NK-92 treated with Interleukin-12 subunit alpha and Interleukin-12 subunit beta, amount 100 ng/mL, for 24 hours (cell line): ENCODE results near the gene CEP250.
"Not testable (repeated sequence)": the region's sequence is repeated elsewhere in the genome, so short reads cannot be mapped to it uniquely, and the experiment has no call there.

Experiments
- DNase-seq: peaks from one replicate; lab custom pipeline; 2025; lab: John Stamatoyannopoulos, UW

Gene CEP250

DNA sequence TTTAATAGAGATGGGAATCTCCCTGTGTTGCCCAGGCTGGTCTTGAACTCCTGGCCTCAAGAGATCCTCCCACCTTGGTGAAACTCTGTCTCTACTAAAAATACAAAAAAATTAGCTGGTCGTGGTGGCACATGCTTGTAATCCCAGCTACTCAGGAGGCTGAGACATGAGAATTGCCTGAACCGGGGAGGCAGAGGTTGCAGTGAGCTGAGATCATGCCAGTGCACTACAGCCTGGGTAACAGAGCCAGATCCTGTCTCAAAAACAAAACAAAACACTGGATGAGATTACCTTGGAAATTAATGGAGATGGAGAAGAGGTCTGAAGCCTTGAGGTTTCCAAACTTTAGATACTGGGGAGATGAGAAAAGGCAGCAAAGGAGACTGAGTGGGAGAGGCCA lies 2.1 kb downstream of the CEP250 start:
- not testable (repeated sequence) for DNase-seq

DNA sequence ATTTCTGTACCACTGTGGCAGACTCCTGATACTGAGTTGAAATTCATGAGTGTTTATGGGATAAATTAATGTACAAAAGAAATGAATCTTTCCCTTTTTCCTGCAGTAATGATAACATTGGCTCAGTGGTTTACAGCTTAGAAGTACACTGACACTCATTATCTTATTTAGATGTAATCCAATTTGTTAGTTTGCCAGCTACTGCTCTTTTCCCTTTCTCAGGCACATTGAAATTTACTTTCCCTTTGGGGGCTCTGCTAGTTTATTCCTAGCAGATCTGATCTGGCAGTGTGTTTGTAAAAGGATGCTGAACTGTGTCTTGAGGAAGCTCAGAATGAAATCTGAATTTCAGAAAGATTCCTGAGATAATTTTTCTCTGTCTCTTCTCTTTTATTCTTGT lies 3.0 kb downstream of the CEP250 start:
- no peak for DNase-seq

DNA sequence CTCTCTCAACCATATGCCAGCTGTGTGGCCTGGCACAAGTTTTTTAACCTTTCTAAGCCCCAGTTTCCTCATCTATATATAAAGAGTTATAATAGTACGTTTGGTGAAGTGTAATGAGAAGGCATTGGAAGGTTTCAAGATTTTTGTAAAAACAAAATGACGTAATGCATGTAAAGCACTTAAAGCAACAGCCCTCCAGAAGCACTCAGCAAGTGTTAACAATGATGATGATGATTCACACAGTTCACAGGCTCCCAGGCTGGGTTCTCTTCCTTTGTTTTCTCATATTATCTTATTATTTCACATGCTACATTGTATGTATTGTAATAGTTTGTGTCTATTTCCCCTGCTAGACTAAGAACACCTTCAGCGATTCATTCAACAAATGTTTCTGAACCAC lies 6.2 kb downstream of the CEP250 start:
- DNase-seq: no peak

DNA sequence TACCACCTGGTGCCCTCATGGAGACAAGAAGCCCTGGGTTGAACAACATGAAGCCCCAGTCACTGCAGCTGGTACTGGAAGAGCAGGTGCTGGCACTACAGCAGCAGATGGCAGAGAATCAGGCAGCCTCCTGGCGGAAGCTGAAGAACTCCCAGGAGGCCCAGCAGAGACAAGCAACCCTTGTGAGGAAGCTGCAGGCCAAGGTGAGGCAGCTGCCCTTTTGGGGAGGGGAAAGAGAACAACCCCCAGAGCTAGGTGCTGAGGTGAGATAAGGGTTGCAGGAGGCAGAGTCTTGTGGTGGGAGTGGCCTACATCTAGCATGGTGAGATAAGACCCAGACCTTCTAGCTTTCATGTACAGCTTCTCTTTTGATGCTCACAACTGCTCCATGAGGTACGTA lies 7.0 kb downstream of the CEP250 start:
- no peak for DNase-seq

DNA sequence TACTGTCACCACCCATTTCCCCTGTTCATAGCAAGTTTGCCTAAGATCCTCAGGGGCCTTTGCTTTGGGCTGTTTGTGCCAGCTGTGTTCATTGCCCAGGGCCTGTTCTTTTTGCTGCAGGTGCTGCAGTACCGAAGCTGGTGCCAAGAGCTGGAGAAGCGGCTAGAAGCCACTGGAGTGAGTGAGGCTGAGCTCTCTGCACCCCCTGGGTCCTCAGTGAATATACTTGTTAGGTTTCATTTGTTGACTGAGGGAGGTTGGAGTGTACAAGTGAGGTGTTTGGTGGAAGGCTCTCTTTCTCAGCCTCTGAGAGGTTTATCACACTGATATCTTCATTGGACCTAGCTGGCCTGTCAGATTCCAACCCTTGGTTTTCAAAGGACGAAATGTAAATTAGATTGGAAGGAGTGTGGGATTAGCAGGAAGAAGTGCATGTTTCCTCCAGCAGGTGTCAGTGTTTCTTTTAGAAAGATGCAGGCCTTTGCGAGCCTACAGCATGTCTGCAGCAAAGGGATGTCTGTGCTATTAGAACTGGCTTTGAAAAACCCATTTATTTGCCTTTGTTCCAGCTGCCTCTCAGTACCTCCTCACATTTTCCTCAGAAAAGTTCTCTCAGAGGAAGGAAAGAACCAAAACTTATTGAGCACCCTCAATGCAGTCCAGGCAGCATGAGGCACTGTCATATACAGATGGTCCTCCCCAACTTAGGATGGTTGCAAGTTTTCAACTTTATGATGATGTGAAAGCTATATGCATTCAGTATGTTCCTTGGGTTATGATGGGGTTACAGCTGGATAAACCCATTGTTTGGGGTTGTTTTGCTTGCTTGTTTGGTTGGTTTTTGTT lies 8.3 kb downstream of the CEP250 start:
- peak; percentile 6 for DNase-seq

DNA sequence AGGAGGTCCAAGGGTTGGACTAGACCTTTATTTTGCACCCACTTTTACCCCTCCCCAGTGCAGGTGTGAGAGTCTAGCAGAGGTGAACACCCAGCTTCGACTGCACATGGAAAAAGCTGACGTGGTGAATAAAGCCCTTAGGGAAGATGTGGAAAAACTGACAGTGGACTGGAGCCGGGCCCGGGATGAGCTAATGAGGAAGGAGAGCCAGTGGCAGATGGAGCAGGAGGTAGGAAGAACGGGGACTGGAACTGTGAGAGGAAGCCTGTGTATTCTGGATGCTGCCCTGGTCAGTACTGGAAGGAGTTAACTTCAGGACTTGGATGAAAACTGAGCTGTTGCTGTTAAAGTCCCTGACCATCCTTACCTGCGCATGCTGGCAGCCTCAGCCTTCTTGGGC lies 10.6 kb downstream of the CEP250 start:
- no peak for DNase-seq

DNA sequence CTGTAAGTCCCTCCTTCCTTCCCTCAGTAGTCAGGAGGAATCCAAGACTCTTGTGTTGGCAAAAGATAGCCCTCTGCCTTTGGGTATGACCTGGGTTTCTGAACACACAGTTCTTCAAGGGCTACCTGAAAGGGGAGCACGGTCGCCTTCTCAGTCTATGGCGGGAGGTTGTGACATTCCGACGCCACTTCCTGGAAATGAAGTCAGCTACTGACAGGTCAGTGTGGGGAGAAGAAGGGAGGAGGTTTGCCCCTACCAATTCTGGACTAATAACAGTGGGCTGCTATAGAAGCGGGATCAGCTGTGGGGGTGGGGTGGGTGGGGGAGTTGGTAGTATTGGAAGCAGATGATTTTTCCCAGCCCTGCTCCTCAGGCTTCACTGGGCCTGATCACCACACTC lies 11.5 kb downstream of the CEP250 start:
- no peak for DNase-seq

DNA sequence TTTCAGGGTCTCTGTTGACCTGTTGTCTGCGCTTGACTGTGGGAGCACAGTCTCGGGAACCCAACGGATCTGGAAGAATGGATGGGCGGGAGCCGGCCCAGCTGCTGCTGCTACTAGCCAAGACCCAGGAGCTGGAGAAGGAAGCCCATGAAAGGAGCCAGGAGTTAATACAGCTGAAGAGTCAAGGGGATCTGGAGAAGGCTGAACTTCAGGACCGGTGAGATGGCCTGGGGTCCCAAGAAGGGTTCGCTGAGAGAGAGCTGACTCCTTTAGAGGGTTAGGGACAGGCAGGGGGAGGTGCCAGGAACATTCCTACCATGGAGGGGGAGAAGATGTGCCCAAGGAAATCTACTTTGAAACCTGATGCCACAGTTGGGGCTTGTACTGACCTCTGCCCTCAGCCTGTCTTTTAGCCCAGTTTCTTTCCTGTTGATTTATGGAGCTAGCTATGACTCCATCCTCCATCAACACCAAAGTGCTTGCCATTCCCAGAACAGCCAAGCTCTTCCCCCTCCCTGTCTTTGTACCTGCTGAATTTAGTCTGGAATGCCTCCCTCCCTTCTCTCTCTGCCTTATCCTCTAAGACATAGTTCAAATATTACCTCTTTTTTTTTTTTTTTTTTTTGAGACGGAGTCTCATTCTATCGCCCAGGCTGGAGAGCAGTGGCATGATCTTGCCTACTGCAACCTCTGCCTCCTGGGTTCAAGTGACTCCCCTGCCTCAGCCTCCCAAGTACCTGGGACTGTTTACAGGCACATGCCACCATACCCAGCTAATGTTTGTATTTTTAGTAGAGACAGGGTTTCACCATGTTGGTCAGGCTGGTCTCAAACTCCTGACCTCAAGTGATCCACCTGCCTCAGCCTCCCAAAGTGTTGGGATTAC lies 12.2 kb downstream of the CEP250 start:
- DNase-seq: no peak

DNA sequence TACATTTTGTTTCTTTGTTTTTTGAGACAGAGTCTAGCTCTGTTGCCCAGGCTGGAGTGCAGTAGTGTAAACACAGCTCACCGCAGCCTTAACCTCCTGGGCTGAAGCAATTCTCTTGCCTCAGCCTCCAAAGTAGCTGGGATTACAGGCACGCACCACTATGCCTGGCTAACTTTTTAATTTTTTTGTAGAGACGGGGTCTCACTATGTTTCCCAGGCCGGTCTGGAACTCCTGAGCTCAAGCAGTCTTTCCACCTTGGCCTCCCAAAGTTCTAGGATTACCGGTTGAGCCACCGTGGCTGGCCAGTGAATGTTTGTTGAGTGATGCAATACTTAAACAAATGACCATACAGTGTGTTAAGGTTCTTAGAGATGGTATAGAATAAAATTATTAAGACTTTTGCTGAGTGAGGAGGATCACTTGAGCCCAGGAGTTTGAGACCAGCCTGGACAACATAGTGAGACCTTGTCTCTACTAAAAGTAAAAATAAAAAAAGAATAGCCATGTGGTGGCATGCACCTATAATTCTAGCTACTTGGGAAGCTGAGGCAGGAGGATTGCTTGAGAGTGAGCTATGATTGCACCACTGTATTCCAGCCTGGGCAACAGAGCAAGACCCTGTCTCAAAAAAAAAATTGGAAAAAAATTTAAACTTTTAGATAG lies 13.4 kb downstream of the CEP250 start:
- DNase-seq: no peak

DNA sequence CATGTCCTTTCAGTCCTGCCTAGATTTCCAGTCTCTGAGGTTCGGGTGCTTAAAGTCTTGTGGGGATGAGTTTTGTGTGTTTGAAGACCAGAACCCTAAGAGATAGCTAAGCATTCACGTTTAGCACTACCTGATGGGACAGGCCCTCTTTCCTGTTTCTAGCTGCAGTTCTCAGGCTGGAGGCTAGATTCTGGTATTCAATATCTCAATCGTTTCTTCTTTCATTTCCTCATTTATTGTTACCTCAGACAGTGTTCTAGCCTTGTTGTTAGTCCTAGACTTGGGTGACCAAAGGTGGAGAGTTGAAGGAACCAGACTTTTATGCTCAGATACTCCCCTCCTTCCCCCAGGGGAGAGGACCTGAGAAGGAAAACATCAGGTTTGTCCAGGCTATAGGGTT lies 16.8 kb downstream of the CEP250 start:
- DNase-seq: no peak

DNA sequence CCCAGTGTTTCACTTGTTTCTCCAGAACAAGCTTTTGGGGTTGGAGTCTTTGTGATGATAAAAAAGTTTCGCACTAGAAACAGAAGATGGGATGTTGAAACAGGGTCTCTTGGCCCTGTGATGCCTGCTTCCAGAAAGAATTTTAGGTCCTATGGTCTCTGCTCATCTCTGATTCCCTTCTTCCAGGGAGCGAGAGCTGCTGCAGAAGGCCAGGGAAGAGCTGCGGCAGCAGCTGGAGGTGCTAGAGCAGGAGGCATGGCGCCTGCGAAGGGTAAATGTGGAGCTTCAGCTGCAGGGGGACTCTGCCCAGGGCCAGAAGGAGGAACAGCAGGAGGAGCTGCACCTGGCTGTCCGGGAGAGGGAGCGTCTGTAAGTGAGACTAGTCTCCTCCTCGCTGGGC lies 18.3 kb downstream of the CEP250 start:
- DNase-seq: no peak

DNA sequence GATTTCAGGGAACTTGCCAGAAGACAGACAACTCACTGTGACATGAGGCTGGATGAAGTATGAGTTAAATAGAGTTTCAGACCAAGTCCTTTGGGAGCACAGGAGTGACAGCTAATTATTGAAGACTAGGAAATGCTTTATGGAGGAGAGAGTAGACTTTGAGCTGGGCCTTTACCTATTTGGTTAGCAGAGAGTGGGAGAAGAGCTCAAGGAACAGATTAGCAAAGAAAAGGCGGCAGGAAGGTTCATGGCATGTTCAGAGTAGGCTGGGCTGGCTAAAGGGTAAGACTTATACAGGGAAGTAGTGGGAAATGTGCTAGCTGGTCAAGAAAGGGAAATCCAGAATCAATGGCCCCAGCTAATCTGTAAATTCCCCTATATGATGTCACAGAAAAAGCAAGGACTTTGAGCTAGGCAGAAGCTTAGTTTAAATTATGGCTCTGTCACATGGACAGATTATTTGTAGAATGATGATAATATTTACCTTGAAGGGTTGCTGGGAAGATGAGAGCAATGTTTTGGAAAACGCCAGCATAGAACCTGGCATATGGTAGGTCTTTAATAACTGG lies 19.0 kb downstream of the CEP250 start:
- DNase-seq: no peak

DNA sequence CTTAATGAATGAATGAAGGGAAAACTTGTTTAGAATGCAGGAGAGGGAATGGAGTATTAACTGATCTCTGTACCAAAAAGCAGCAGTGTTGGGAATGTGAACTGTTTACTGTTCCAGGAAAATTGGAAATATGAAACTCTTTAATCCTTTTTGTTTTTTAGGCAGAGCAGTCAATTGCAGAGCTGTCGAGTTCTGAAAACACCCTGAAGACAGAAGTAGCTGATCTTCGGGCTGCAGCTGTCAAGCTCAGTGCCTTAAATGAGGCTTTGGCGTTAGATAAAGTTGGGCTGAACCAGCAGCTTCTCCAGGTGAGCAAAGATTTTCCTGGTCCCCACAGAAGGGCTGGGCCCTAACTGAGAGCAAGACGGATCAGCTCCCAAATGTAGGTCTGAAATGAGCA lies 20.9 kb downstream of the CEP250 start:
- DNase-seq: no peak

DNA sequence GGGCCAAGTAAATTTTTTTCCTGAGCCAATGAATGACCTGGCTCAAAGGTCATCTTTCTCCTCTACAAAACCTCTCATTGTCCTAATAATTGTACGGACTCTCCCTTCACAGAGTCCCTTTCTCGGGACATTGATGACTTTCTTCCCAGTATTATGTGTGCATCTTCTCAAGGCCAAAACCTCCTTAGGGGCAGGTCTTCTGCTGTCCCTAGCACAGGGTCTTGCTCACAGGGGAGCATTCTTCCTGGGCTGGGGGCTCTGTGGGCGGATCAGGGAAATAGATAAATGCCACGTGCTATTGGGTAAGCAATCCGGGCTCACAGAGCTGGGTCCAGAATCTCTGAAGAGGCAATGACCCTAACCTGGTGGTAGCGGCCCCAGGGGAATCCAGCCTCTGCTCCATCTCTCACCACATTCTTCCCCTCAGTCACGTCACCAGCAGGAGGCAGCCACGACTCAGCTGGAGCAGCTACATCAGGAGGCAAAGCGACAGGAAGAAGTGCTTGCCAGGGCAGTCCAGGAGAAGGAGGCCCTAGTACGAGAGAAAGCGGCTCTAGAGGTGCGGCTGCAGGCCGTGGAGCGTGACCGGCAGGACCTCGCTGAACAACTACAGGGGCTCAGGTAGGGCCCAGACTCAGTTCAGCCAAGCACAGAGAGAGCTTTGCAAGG lies 23.5 kb downstream of the CEP250 start:
- no peak for DNase-seq

DNA sequence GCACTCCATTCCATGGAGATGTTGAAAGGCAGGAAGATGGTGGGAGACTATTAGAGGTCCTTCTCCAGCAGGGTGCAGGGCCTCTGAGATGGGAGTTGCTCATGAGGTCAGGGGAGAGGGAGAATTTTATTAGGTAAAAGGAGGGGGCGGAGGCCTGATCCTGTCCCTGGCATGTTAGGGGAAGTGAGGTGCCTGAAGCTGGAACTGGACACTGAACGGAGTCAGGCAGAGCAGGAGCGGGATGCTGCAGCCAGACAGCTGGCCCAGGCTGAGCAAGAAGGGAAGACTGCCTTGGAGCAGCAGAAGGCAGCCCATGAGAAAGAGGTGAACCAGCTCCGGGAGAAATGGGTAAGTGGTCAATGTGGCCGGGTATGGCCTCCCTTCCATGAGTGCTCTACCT lies 24.4 kb downstream of the CEP250 start:
- DNase-seq: no peak

DNA sequence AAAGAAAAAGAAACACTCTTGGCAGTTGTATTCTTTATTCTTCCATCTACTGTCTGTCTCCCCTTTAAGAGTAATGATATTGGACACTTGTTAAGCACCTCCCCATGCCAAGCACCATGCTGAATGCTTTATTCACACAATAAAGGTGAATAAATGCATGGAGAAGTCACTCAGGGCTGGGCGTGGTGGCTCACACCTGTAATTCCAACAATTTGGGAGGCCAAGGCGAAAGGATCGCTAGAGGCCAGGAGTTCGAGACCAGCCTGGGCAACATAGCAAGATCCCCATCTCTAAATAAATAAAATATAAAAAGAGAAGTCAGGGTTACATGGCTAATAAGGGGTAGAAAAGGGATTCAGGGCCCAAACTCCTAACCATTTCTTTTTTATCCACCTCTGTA lies 32.1 kb downstream of the CEP250 start:
- DNase-seq: no peak

DNA sequence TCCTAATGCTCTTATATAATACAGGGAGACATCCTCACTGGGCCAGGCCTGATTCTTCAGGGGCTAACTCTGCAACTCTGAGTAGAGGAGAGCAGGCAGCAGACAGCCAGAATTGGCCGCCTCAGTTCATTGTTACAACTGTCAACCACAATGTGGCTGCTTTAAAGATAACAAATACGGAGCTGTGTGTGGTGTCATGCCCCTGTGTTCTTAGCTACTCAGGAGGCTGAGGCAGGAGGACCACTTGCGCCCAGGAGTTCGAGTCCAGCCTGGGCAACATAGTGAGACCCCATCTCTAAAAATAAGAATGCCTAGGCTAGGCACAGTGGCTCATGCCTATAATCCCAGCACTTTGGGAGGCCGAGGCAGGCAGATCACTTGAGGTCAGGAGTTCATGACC lies 34.3 kb downstream of the CEP250 start:
- no peak for DNase-seq

DNA sequence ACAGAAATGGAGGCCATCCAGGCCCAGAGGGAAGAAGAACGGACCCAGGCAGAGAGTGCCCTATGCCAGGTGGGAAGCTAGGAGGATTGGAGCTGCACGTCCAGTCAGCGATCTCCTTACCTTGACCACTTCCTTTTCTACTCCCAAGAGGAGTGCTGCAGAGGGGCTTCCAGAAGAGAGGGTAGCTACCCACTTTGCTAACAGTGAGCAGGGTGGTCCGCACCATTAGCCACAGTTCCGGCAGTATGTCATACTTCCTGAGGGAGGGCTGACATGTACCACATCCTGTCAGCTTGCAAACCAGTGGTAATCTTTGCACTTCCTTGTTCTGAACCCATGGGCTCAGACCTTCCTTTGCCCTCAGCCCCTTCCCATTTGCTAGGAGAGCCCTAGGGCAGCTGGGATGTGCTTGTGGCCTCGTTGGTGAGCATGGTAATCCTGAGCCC lies 35.4 kb downstream of the CEP250 start:
- DNase-seq: peak; percentile 63

DNA sequence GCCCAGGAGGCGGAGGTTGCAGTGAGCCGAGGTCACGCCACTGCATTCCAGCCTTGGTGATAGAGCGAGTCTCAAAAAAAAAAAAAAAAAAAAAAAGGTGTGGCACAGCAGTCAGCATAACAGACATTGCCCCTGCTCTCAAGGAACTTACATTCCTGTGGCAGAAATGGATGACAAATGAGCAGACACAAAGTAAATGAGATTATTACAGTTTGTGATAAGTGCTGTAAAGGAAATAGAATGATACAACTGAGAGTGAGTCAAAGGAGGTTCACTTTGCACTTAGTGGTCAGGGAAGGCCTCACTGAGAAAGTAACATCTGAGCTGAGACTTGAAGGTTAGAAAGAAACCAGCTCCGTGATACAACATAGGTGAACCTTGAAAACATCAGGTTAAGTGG lies 36.4 kb downstream of the CEP250 start:
- DNase-seq: no peak

DNA sequence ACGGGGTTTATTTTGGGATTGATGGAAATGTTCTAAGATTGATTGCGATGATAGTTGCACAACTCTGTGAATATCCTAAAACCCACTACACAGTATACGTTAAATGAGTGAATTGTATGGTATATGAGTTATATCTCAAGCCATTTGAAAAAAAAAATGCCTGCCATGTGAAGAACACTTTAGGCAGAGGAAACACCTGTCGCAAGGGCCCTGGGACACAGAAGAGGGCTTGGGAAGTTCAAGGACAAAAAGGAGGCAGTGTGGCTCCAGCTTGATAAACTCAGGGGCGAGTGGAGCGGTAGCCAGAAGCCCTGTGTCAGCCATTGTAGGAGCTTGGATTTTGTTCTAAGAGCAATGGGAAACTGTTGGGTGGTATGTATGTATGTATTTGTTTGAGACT lies 37.0 kb downstream of the CEP250 start:
- DNase-seq: no peak

DNA sequence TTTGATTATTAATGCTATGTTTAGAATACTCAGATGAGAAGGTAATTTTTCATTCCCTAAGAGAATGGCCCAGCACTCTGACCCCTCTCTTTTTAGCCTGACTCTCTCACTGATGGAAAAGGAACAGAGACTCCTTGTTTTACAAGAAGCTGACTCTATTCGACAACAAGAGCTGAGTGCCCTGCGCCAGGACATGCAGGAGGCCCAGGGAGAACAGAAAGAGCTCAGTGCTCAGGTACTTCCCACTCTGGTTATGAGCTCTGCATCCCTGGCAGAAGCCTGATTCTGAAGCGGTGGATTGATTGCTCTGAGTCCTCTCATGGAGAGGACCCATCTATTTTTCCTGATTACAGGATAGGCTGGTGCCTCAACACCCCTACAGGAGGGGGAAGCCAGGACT lies 41.1 kb downstream of the CEP250 start:
- DNase-seq: no peak

DNA sequence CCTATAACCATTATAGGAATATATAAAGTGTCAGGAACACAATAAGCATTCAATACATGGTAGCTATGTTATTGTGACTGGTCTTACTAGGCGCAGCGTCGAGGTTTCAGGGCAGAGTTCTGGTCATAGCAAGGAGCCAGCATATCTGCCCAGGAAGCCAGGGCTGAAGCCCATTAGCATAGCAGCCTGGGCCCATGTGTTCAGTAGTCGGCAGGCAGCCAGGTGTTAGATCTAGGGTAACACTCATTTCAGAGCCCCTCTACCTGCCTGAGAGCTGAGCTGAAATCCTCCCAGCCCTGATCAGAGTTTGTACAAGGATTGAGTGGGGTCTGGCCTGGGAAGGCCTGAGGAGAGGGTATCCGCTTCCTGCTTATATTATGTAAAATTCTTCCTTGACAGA lies 41.9 kb downstream of the CEP250 start:
- no peak for DNase-seq
